ENCODE results near the gene SCYL1.
A peak's percentile ranks its signal among the peaks of the same experiment; 100 is the strongest.

The SCYL1 gene

GRCh38 chr11:65569164-65569972 lies 44.5 kb downstream of the SCYL1 start:
- DNase-seq (ENCODE audit: low read depth in 2 of 2): peak in 1 of 2 donors; percentile 52

- DNase-seq (ENCODE audit: low read depth in 2 of 2): peak; percentile 93 to 97
Measured at GRCh38 chr11:65569973-65570918, 45.4 kb downstream of the SCYL1 start, which contains the start of gene ZNRD2. Gene ZNRD2, plus strand, starts transcription at chr11:65570477. Its CDS starts 15 bp downstream, at chr11:65570492.

GRCh38 chr11:65571420-65571819 lies 46.5 kb downstream of the SCYL1 start:
- no peak for DNase-seq (ENCODE audit: low read depth in 2 of 2)

GRCh38 chr11:65571940-65572339 lies 47.1 kb downstream of the SCYL1 start:
- DNase-seq (ENCODE audit: low read depth in 2 of 2): no peak

GRCh38 chr11:65572356-65573051 lies 47.6 kb downstream of the SCYL1 start, which contains the start of gene FAM89B:
Gene FAM89B, plus strand, starts transcription at chr11:65572538. Its CDS starts 132 bp downstream, at chr11:65572670.
- peak; percentile 73 to 77 for DNase-seq (ENCODE audit: low read depth in 2 of 2)

GRCh38 chr11:65573391-65574079 lies 48.7 kb downstream of the SCYL1 start:
- DNase-seq (ENCODE audit: low read depth in 2 of 2): no peak

GRCh38 chr11:65574109-65574810 lies 49.4 kb downstream of the SCYL1 start:
- DNase-seq (ENCODE audit: low read depth in 2 of 2): peak; percentile 64 to 75

- no peak for DNase-seq (ENCODE audit: low read depth in 2 of 2)
Measured at GRCh38 chr11:65574811-65575567, 50.1 kb downstream of the SCYL1 start.

GRCh38 chr11:65575568-65576231 lies 50.8 kb downstream of the SCYL1 start, which contains the start of gene EHBP1L1:
Gene EHBP1L1, plus strand, starts transcription at chr11:65576053. Its CDS starts 250 bp downstream, at chr11:65576303.
- peak; percentile 43 to 65 for DNase-seq (ENCODE audit: low read depth in 2 of 2)

GRCh38 chr11:65576232-65576866 lies 51.5 kb downstream of the SCYL1 start:
- DNase-seq (ENCODE audit: low read depth in 2 of 2): no peak

GRCh38 chr11:65576867-65577755 lies 52.2 kb downstream of the SCYL1 start:
- no peak for DNase-seq (ENCODE audit: low read depth in 2 of 2)

- no peak for DNase-seq (ENCODE audit: low read depth in 2 of 2)
Measured at GRCh38 chr11:65577756-65578109, 52.9 kb downstream of the SCYL1 start.

GRCh38 chr11:65578134-65578533 lies 53.3 kb downstream of the SCYL1 start:
- no peak for DNase-seq (ENCODE audit: low read depth in 2 of 2)

GRCh38 chr11:65578667-65579066 lies 53.8 kb downstream of the SCYL1 start:
- DNase-seq (ENCODE audit: low read depth in 2 of 2): no peak

GRCh38 chr11:65579291-65579690 lies 54.4 kb downstream of the SCYL1 start:
- no peak for DNase-seq (ENCODE audit: low read depth in 2 of 2)

- DNase-seq (ENCODE audit: low read depth in 2 of 2): no peak
Measured at GRCh38 chr11:65580031-65580692, 55.3 kb downstream of the SCYL1 start.

- no peak for DNase-seq (ENCODE audit: low read depth in 2 of 2)
Measured at GRCh38 chr11:65580756-65581155, 55.9 kb downstream of the SCYL1 start.
